HTR-8/SVneo (cell line): ENCODE results near the gene WBP11.
"Not testable (repeated sequence)": the region's sequence is repeated elsewhere in the genome, so short reads cannot be mapped to it uniquely, and the experiment has no call there.

Experiments used
- DNase-seq: peaks from one replicate; pipeline ENCODE4 v3.0.0; 2011; ENCODE audit warnings: low spot score, mixed read lengths; ENCODE audit not compliant: insufficient read length
- FAIRE-seq: peaks from 2 replicates; lab custom pipeline; 2011; peaks lifted over from hg19 to GRCh38; lab: Jason Lieb, UNC

Gene WBP11

GRCh38 chr12:14774906-14775635, 28.2 kb downstream of the WBP11 start:
- FAIRE-seq (no peak), DNase-seq (no peak)

- DNase-seq = peak; percentile 77
- FAIRE-seq = no peak
Observed at GRCh38 chr12:14774074-14774905, 29.0 kb downstream of the WBP11 start.

- DNase-seq (no peak), FAIRE-seq (no peak)
Observed at GRCh38 chr12:14773685-14774073, 29.6 kb downstream of the WBP11 start.

DNA sequence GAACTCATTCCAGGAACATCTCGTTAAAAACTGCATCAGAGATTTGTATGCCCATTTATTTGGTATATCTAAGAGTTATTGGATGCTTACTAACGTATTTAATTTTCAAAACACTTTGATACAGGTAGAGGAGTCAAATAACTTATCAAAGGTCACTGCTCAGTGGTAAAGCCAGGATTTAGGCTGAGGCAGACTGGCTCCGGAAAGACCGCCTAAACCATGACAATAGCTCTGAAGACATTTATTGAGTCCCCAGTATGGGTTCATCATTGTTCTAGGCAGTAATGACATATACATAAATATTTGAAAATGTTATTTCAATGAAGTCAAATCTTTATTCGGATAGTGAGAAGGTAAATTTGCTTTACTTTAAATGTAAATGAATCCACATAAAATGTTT, 30.3 kb downstream of the WBP11 start:
- no peak for FAIRE-seq
- no peak for DNase-seq

DNA sequence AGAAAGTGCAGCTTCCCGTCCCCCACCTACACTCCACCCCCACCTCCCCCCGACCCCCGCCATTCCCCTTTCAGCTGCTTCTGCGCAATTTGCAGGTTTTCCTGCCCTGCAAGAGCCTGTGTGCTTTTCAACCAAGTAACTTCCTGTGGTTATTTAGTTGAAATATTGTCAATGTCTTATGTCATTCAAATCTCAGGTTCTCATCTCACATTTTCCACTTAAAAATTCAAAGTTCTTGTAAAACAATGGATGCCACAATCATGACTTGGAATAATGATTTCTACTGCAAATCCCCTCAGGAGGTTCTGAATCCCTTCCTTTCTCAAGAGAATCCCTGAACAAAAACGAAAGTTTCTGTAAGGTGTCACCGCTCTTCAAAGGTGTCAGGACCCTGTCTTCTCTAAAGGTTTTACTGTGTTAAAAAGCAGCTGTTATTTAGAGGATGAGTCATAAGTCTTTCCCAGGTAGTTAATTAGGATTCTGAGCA, 31.6 kb downstream of the WBP11 start:
- DNase-seq (no peak), FAIRE-seq (no peak)

GRCh38 chr12:14770496-14771461, 32.5 kb downstream of the WBP11 start:
- DNase-seq (peak; percentile 60), FAIRE-seq (no peak)

GRCh38 chr12:14769969-14770495, 33.2 kb downstream of the WBP11 start:
- no peak for FAIRE-seq
- DNase-seq = no peak

GRCh38 chr12:14769466-14769968, 33.8 kb downstream of the WBP11 start:
- DNase-seq = no peak
- FAIRE-seq = no peak

DNA sequence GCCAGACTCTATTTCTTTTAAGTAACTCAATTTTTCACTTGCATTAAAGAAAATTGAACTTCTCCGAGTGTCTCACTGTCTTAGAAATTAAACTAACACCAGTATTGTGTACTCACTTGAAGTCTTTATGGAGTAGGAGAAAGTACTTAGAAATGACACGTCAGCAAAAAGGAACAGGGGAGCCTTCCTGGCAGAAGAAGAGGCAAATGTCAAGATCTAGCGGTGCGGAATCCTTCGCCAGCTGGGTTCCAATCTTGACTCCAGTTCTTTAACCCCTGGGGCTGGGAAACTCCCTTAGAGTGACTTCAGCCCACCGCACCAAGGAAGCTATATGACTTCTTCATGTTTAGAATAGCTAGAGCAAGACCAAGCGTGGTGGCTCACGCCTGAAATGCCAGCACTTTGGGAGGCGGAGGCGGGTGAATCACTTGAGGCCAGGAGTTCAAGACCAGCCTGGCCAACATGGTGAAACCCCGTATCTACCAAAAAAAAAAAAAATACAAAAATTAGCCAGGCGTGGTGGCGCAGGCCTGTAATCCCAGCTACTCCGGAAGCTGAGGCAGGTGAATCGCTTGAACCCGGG, 34.4 kb downstream of the WBP11 start:
- FAIRE-seq (no peak), DNase-seq (no peak)

- DNase-seq (no peak), FAIRE-seq (no peak)
Observed at GRCh38 chr12:14767617-14768016, 35.7 kb downstream of the WBP11 start.

GRCh38 chr12:14766649-14767215, 36.5 kb downstream of the WBP11 start:
- FAIRE-seq = no peak
- no peak for DNase-seq

GRCh38 chr12:14766020-14766419, 37.3 kb downstream of the WBP11 start:
- FAIRE-seq, DNase-seq: not testable (repeated sequence)

DNA sequence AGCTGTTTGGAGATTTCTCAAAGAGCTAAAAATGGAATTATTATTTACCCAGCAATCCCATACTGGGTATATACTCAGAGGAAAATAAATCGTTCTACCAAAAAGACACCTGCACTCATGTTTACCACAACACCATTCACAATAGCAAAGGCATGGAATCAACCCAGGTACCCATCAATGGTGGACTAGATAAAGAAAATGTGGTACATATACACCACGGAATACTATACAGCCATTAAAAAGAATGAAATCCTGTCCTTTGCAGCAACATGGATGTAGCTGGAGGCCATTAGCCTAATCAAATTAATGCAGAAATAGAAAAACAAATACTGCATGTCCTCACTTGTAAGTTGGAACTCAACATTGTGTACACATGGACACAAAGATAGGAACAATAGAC, 37.9 kb downstream of the WBP11 start:
- FAIRE-seq = no peak
- no peak for DNase-seq

- not testable (repeated sequence) for DNase-seq, FAIRE-seq
Observed at GRCh38 chr12:14759711-14760280, 43.5 kb downstream of the WBP11 start.

GRCh38 chr12:14756334-14757143, 46.7 kb downstream of the WBP11 start:
- no peak for FAIRE-seq
- DNase-seq = no peak

GRCh38 chr12:14751986-14752385, 51.3 kb downstream of the WBP11 start:
- DNase-seq (no peak), FAIRE-seq (no peak)

DNA sequence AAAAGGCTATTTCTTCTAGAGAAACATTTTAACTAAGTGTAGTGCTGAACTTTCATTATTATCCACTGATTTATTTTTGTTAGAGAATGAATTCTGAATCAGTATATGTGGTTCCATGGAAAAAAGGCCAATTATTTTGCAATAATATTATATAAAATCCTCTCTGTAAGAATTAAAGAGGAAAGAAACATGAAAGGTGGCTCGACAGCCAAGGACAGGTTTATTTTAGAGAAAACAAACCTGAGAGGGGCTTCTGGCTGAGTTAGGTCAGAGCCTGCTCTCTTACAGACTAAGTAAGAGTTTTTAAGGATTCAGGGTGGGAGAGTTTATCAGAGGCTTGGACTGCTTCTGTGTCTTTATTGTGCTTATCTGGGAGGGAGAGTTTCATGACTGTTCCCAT, 60.2 kb downstream of the WBP11 start:
- no peak for FAIRE-seq

DNA sequence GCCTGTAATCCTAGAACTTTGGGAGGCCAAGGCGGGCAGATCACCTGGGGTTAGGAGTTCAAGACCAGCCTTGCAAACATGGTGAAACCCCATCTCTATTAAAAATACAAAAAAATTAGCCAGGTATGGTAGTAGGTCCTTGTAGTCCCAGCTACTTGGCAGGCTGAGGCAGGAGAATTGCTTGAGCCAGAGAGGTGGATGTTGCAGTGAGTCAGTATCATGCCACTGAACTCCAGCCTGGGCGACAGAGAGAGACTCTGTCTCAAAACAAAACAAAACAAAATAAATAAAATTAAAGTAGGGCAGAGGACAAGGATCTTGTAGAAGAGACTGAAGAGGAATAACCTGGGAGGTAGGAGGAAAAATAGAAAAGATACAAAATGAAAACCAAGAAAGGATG, 61.3 kb downstream of the WBP11 start:
- DNase-seq (no peak), FAIRE-seq (no peak)

More for the DNA sequence above, 60.2 kb downstream of the WBP11 start:
- DNase-seq = no peak
